Esophagus muscularis mucosa (tissue), 3 donors: Measurements from ENCODE around the gene ALDH1A3.

Experiments used
- CTCF ChIP-seq, 3 experiments: fragments of 200-600 bp in 2 of 3; fragments of 450-650 bp in 1 of 3; sonication (generic) in 2 of 3; IDR thresholded peaks; one replicate each; pipeline ENCODE4 v1.5.1; 2017 to 2019; ENCODE audit warnings: antibody characterized with exemption in 3 of 3, mild to moderate bottlenecking in 2 of 3, moderate library complexity in 1 of 3
- POLR2A ChIP-seq: fragments of 450-650 bp; IDR thresholded peaks from one replicate; pipeline ENCODE4 v1.6.1; 2017; ENCODE audit warnings: antibody characterized with exemption, moderate library complexity, mild to moderate bottlenecking, low read depth
- POLR2AphosphoS5 ChIP-seq, 2 donors: sonication (generic); formaldehyde crosslinking; IDR thresholded peaks; one replicate each; pipeline ENCODE4 v1.6.1; 2017; ENCODE audit warnings: antibody characterized with exemption in 2 of 2

GRCh38 chr15:100928632-100929280 is 49.1 kb downstream of the ALDH1A3 start:
- TF ChIP-seq CTCF (IDR thresholded peaks at IDR 0.05) (no peak), POLR2A (no peak), POLR2AphosphoS5 (IDR thresholded peaks at IDR 0.05) (no peak)
